Measurements from ENCODE around the gene MIP. TPM values are rescaled to one million over a fixed set of nuclear protein-coding genes. Genes with fewer than 3 reads are reported as not detected.

The MIP gene
- total and polyA plus RNA-seq, 2 of the 13 experiments (the other 11 are each of a cell fraction or from before 2014, with no cell fraction given) = not detected

GRCh38 chr12:56468216-56469006, 14.0 kb upstream of the MIP start, which contains the start of gene SPRYD4 (continued):
- peak; percentile 38; the same call in 1 of the 2 replicates for TF ChIP-seq ZNF710 (CRISPR knock-in tag; IDR thresholded peaks at IDR 0.05; ENCODE audit: borderline replicate concordance)
- peak; percentile 67 for TF ChIP-seq RBM39 (IDR thresholded peaks at IDR 0.05; ENCODE audit: low read depth, low read length, poor library complexity, severe bottlenecking)
- no peak for TF ChIP-seq ZNF367 (CRISPR knock-in tag; IDR thresholded peaks at IDR 0.05; ENCODE audit: borderline replicate concordance)
- no peak for TF ChIP-seq REST (IDR thresholded peaks at IDR 0.05; ENCODE audit: borderline replicate concordance in 1 of 2, low read depth in 1 of 2, low read length in 2 of 2)
- peak; percentile 96 for TF ChIP-seq NR0B2 (CRISPR knock-in tag; IDR thresholded peaks at IDR 0.05)
- TF ChIP-seq GATA4 (IDR thresholded peaks at IDR 0.05; ENCODE audit: borderline replicate concordance, low read depth) = no peak
- TF ChIP-seq MED8 (CRISPR knock-in tag; IDR thresholded peaks at IDR 0.05; ENCODE audit: insufficient replicate concordance) = peak; percentile 60
- TF ChIP-seq HMGXB4 (CRISPR knock-in tag; IDR thresholded peaks at IDR 0.05; ENCODE audit: borderline replicate concordance in 1 of 2, low read depth in 1 of 2) = peak; percentile 95 to 97
- no peak for TF ChIP-seq RBAK (CRISPR knock-in tag; IDR thresholded peaks at IDR 0.05)
- TF ChIP-seq PITX1 (CRISPR knock-in tag; IDR thresholded peaks at IDR 0.05) = peak; percentile 69
- no peak for TF ChIP-seq SOX13 (IDR thresholded peaks at IDR 0.05)
- TF ChIP-seq SOX13 (CRISPR knock-in tag; conservative IDR thresholded peaks at IDR 0.05 in 1 of 2, IDR thresholded peaks at IDR 0.05 in 1 of 2) = peak in 1 of 2 experiments; percentile 66; a peak in 2 of 4 replicates
- no peak for TF ChIP-seq ZNF660 (CRISPR knock-in tag; IDR thresholded peaks at IDR 0.05; ENCODE audit: borderline replicate concordance, low read depth)
- 0 out of 2 replicates have a peak, but pooled peaks have one; percentile 47 for TF ChIP-seq CBFB (CRISPR knock-in tag; IDR thresholded peaks at IDR 0.05)
- peak; percentile 42; the same call in 1 of the 2 replicates for TF ChIP-seq TRAFD1 (CRISPR knock-in tag; IDR thresholded peaks at IDR 0.05; ENCODE audit: borderline replicate concordance)
- no peak for TF ChIP-seq ASH2L (IDR thresholded peaks at IDR 0.05; ENCODE audit: insufficient read length, low read depth, low read length)

Data from HepG2 (cell line).